PC-3 (cell line): ENCODE data around the gene MAP2. TPM values are rescaled to one million over a fixed set of nuclear protein-coding genes. Genes with fewer than 3 reads are reported as not detected.
A peak's percentile ranks its signal among the peaks of the same experiment; 100 is the strongest.

ENCODE experiments used
- ATAC-seq: fragments of 200-7000 bp; cut with Tn5 transposase; 2 replicates; pipeline ENCODE4 v1.9.1; 2020; ENCODE audit warnings: mild to moderate bottlenecking, moderate library complexity
- BruUV-seq: library from RNA; stranded (reverse); fragments of 400-500 nt; replicated peaks from 2 replicates; lab custom pipeline; 2021; lab: Mats Ljungman, UMichigan
- CTCF ChIA-PET: fragments of 300-600 bp; sonication (Branson Sonifier 250); formaldehyde crosslinking; loops from one replicate; lab custom pipeline; 2022; ENCODE audit warnings: antibody characterized with exemption; lab: Charles Lee
- POLR2A ChIA-PET: fragments of 300-600 bp; sonication (Branson Sonifier 250); formaldehyde crosslinking; loops from one replicate; lab custom pipeline; 2022; ENCODE audit warnings: antibody characterized with exemption; ENCODE audit not compliant: unreplicated experiment; lab: Charles Lee
- DNase-seq: peaks from one replicate; pipeline ENCODE4 v3.0.0-alpha.2; 2015
- H2AFZ ChIP-seq: fragments of 300-600 bp; sonication (generic); 2 replicates; pipeline ENCODE4 v1.6.0; 2016; ENCODE audit warnings: antibody characterized with exemption, low read length
- H3F3A ChIP-seq: fragments of 300-600 bp; sonication (generic); one replicate; pipeline ENCODE4 v1.6.0; 2017; ENCODE audit warnings: antibody characterized with exemption, low read length, control low read depth, mild to moderate bottlenecking; ENCODE audit not compliant: unreplicated experiment
- H3K27ac ChIP-seq: fragments of 300-600 bp; sonication (generic); 2 replicates; pipeline ENCODE4 v1.5.1; 2016; ENCODE audit warnings: mild to moderate bottlenecking, low read length
- H3K27me3 ChIP-seq: fragments of 300-600 bp; sonication (generic); 2 replicates; pipeline ENCODE4 v1.6.1; 2016; ENCODE audit warnings: low read length, mixed read lengths
- H3K36me3 ChIP-seq: fragments of 300-600 bp; sonication (generic); 2 replicates; pipeline ENCODE4 v1.6.1; 2016; ENCODE audit warnings: low read depth, mixed run types, low read length, mixed read lengths
- H3K4me1 ChIP-seq: fragments of 300-600 bp; sonication (generic); 2 replicates; pipeline ENCODE4 v1.5.1; 2016; ENCODE audit warnings: low read length; ENCODE audit not compliant: insufficient read depth
- H3K4me2 ChIP-seq: fragments of 300-600 bp; sonication (generic); 2 replicates; pipeline ENCODE4 v1.6.0; 2016; ENCODE audit warnings: low read length
- H3K4me3 ChIP-seq: fragments of 300-600 bp; sonication (generic); 2 replicates; pipeline ENCODE4 v1.5.1; 2016; ENCODE audit warnings: mild to moderate bottlenecking, low read length, mixed read lengths
- H3K79me2 ChIP-seq: fragments of 300-600 bp; sonication (generic); 2 replicates; pipeline ENCODE4 v1.6.1; 2017; ENCODE audit warnings: low read length, mixed read lengths
- H3K9ac ChIP-seq: fragments of 300-600 bp; sonication (generic); 2 replicates; pipeline ENCODE4 v1.6.0; 2016; ENCODE audit warnings: mild to moderate bottlenecking, low read length
- H3K9me2 ChIP-seq: fragments of 300-600 bp; sonication (generic); replicated peaks from 2 replicates; pipeline ENCODE4 v1.6.1; 2016; ENCODE audit warnings: mixed run types, low read length, mixed read lengths
- H3K9me3 ChIP-seq: fragments of 300-600 bp; sonication (generic); 2 replicates; pipeline ENCODE4 v1.6.1; 2016; ENCODE audit warnings: low read length, mixed read lengths
- H4K20me1 ChIP-seq: fragments of 300-600 bp; sonication (generic); 2 replicates; pipeline ENCODE4 v1.6.1; 2016; ENCODE audit warnings: low read length, mixed read lengths
- EZH2 ChIP-seq: fragments of 300-600 bp; sonication (generic); IDR thresholded peaks from one replicate; pipeline ENCODE4 v1.6.1; 2017; ENCODE audit warnings: antibody characterized with exemption, mild to moderate bottlenecking, low read length; ENCODE audit not compliant: unreplicated experiment
- EZH2phosphoT487 ChIP-seq: fragments of 300-600 bp; sonication (generic); IDR thresholded peaks from 2 replicates; pipeline ENCODE4 v1.6.1; 2018; ENCODE audit warnings: mild to moderate bottlenecking, antibody characterized with exemption, low read length, borderline replicate concordance
- intact Hi-C: fragments of 100-400 bp; cut with micrococcal nuclease; formaldehyde crosslinking; loops from 2 replicates; pipeline ENCODE4 v1.9.0; 2023
- total RNA-seq: library from RNA; depleted of rRNA; stranded (reverse); fragments of >200 nt; gene quantifications from 2 replicates; pipeline ENCODE4 v1.2.3, GENCODE V29; 2014
- TF ChIP-seq, protein P1 (sequence below): fragments of 300-600 bp; sonication (generic); conservative IDR thresholded peaks from 2 replicates; pipeline ENCODE4 v1.5.1; 2017; ENCODE audit warnings: antibody characterized with exemption, low read depth, mild to moderate bottlenecking, low read length

Gene MAP2
- total RNA-seq, 1 experiment from 2014 or later = 2.1 TPM

DNA sequence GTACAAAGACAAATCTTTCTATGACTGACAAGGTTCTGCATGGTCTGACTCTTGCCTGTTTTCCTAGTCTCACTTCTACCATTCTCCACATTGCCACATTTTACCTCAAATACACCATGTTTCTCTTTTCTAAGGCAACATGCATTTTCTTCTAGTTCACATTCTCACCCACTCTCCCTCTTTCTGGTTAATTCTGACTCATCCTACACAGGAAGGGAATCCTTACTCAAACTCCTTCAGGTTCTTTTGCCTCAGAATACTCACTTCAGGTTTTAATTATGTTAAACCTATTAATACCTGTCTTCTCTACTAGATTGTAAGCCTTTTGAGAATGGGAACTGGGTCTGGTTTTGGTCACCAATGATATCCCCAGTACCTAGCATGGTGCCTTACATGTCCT, 47.2 kb downstream of the MAP2 start:
- no peak overlapping the region for H2AFZ ChIP-seq
- TF ChIP-seq EZH2 = no peak
- TF ChIP-seq EZH2phosphoT487 = no peak
- TF ChIP-seq, protein P1, sequence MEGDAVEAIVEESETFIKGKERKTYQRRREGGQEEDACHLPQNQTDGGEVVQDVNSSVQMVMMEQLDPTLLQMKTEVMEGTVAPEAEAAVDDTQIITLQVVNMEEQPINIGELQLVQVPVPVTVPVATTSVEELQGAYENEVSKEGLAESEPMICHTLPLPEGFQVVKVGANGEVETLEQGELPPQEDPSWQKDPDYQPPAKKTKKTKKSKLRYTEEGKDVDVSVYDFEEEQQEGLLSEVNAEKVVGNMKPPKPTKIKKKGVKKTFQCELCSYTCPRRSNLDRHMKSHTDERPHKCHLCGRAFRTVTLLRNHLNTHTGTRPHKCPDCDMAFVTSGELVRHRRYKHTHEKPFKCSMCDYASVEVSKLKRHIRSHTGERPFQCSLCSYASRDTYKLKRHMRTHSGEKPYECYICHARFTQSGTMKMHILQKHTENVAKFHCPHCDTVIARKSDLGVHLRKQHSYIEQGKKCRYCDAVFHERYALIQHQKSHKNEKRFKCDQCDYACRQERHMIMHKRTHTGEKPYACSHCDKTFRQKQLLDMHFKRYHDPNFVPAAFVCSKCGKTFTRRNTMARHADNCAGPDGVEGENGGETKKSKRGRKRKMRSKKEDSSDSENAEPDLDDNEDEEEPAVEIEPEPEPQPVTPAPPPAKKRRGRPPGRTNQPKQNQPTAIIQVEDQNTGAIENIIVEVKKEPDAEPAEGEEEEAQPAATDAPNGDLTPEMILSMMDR = no peak
- no peaks in the 10 kb centered on the region for H3K79me2 ChIP-seq
- H3K9ac ChIP-seq = no peak overlapping the region
- ChIA-PET POLR2A (no interaction called here), CTCF (no interaction called here)
- DNase-seq (peak; percentile 49), ATAC-seq (0 out of 2 replicates have a peak, but pooled peaks have one; percentile 34)
- intact Hi-C loops = no loop called here
- H3K36me3 ChIP-seq = no peaks in the 10 kb centered on the region
- peak overlapping the region; percentile 31 for H3K4me2 ChIP-seq
- no peaks in the 10 kb centered on the region for H3F3A ChIP-seq
- no peaks in the 10 kb centered on the region for H3K9me2 ChIP-seq
- BruUV-seq = no TSS peak
- H3K27ac ChIP-seq = 0 out of 2 replicates have a peak overlapping the region, but pooled peaks have one; percentile 13
- H3K9me3 ChIP-seq = no peaks in the 10 kb centered on the region
- no peak overlapping the region for H3K4me3 ChIP-seq
- H3K4me1 ChIP-seq = peaks cover 38% of the 10 kb centered on the region
- H4K20me1 ChIP-seq = no peaks in the 10 kb centered on the region
- no peaks in the 10 kb centered on the region for H3K27me3 ChIP-seq

DNA sequence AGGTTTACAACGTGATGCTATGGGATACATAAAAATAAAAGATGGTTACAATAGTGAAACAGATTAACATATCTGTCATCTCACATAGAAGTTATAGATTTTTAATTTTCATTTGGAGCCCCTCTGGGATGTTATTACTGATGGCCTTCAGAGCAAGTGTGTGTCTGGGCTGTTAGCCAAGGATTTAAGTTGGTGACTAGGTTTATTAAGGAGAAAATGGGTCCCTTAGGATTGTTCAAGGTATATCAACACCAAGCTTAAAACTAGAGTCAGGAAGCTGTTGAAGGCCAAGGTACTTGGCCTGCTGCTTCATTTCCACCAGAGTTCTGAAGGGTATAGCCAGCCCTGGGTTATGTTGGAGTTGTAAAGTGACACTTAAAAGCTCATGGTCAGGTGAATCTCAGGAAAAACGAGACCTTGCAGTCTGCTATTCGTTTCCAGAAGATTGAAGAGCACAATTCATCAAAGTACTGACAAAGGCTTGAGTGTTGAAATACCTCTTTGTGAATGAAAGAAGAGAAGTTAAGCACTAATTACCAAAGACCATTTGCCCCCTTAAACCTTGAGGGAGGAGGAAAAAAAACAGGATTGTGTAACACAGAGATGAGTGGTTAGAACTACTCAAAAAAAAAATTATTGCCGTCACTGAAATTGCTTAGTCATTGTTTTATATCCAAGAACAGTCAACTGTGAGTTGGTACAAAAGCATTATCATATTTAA, 48.4 kb downstream of the MAP2 start:
- TF ChIP-seq, protein P1 = no peak
- TF ChIP-seq EZH2phosphoT487 = no peak
- TF ChIP-seq EZH2 = no peak
- peak overlapping the region; percentile 62 for H3K27ac ChIP-seq
- no peaks in the 10 kb centered on the region for H3K36me3 ChIP-seq
- H3F3A ChIP-seq = no peaks in the 10 kb centered on the region
- DNase-seq = peak; percentile 68
- H3K79me2 ChIP-seq = no peaks in the 10 kb centered on the region
- intact Hi-C loops = no loop called here
- ChIA-PET CTCF (no interaction called here), POLR2A (no interaction called here)
- no TSS peak for BruUV-seq
- no peaks in the 10 kb centered on the region for H3K9me3 ChIP-seq
- H3K4me1 ChIP-seq = peaks cover 38% of the 10 kb centered on the region
- H3K4me2 ChIP-seq = peak overlapping the region; percentile 25; the same call in 1 of the 2 replicates
- peak overlapping the region; percentile 28; the same call in 1 of the 2 replicates for H2AFZ ChIP-seq
- no peaks in the 10 kb centered on the region for H3K9me2 ChIP-seq
- H3K27me3 ChIP-seq = no peaks in the 10 kb centered on the region
- no peak overlapping the region for H3K9ac ChIP-seq
- peak; percentile 32; the same call in 1 of the 2 replicates for ATAC-seq
- H3K4me3 ChIP-seq = no peak overlapping the region
- no peaks in the 10 kb centered on the region for H4K20me1 ChIP-seq

DNA sequence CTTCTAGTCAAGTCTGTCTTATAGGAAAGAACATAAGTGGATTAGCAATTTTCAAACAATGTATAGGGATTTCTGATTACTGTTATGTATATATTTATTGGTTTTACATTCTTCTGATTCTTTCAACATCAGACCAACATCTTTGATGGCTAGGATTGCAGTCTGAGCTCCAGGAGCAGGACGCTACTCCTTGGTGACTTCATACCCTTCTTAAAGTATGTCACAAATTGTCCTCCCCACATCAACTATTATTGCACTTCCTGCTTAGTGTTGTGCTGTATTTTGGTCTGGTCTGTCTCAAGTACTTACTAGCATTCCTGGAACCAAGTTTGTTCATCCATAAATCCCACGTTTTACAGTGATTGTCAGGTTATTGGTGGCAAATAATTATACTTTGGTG, 49.0 kb downstream of the MAP2 start:
- Histone ChIP-seq H3K4me1 (peaks cover 38% of the 10 kb centered on the region), H3K9ac (no peak overlapping the region), H3K27me3 (no peaks in the 10 kb centered on the region), H3K9me2 (no peaks in the 10 kb centered on the region), H4K20me1 (no peaks in the 10 kb centered on the region), H3K4me3 (no peak overlapping the region), H3K27ac (peak overlapping the region; percentile 62), H3F3A (no peaks in the 10 kb centered on the region), H3K36me3 (no peaks in the 10 kb centered on the region), H2AFZ (no peak overlapping the region), H3K4me2 (peak overlapping the region; percentile 25), H3K9me3 (no peaks in the 10 kb centered on the region), H3K79me2 (no peaks in the 10 kb centered on the region)
- POLR2A ChIA-PET = no interaction called here
- CTCF ChIA-PET = no interaction called here
- BruUV-seq = no TSS peak
- TF ChIP-seq, protein P1 = no peak
- TF ChIP-seq EZH2phosphoT487 = no peak
- no peak for TF ChIP-seq EZH2
- no peak for ATAC-seq
- DNase-seq = no peak
- intact Hi-C loops = no loop called here
